HG02852 (cell line): ENCODE measurements around the gene TTC23.

Source experiments
- ATAC-seq: cut with Tn5 transposase; IDR thresholded peaks from one replicate; pipeline ENCODE4 v1.9.1; 2021; ENCODE audit warnings: mild to moderate bottlenecking, moderate library complexity; ENCODE audit not compliant: unreplicated experiment

TTC23 gene

GRCh38 chr15:99106417-99107220 lies 142.8 kb downstream of the TTC23 start:
- ATAC-seq = no peak

DNA sequence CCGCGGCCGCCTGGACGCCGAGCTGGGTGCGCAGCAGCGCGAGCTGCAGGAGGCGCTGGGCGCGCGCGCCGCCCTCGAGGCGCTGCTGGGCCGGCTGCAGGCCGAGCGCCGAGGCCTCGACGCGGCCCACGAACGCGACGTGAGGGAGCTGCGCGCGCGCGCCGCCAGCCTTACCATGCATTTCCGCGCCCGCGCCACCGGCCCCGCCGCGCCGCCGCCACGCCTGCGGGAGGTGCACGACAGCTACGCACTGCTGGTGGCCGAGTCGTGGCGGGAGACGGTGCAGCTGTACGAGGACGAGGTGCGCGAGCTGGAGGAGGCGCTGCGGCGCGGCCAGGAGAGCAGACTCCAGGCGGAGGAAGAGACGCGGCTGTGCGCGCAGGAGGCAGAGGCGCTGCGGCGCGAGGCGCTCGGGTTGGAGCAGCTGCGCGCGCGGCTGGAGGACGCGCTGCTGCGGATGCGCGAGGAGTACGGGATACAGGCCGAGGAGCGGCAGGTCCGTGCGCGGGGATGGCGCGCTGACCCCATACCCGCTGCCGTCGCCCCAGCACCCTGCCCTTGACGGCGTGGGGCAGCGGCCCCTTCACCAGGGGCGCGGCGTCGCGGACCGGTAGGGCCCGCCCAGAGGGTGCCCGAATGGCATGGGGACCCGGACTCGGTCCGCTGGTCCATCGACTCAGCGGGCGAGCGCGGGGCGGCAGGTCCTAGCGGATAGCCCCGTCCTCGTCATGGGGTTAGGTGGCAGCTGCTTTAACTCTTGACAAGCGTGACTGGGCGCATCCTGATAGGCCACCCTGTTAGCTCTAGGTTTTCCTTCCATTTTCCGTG lies 143.7 kb downstream of the TTC23 start:
- peak; percentile 37 for ATAC-seq

DNA sequence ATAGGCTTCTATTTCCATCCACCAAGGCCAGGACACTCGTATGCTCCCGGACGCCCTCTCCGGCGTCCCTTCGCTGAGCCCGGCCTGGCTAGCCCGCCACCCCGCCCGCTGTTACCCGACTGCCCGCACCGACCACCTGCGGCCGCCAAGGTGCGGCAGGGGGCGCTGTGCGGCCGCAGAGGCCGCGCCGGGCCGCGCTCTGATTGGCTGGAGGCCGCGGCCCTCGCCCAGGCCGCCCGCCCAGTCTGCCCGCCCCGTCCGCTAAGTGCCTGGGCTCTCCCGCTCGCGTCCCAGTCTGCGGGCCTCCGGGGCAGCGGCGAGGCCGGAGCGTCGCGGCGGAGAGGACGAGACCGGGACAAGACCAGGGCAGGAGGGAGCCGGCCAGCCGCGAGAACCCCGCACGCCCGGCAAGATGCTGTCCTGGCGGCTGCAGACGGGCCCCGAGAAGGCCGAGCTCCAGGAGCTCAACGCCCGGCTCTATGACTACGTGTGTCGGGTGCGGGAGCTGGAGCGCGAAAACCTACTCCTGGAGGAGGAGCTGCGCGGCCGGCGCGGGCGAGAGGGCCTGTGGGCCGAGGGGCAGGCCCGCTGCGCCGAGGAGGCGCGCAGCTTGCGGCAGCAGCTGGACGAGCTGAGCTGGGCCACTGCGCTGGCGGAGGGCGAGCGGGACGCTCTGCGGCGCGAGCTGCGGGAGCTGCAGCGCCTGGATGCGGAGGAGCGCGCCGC lies 144.4 kb downstream of the TTC23 start, which contains the start of gene SYNM:
TSS of gene SYNM (plus strand) at position 293 of the 726 bp plus-strand sequence. CDS start at position 413, 120 bp downstream.
- ATAC-seq = peak; percentile 61

GRCh38 chr15:99103279-99103678 lies 146.1 kb downstream of the TTC23 start:
- ATAC-seq = no peak

GRCh38 chr15:99102332-99103235 lies 146.8 kb downstream of the TTC23 start:
- no peak for ATAC-seq

- no peak for ATAC-seq
These were observed 147.9 kb downstream of the TTC23 start for GRCh38 chr15:99101501-99101900.

GRCh38 chr15:99100245-99101173 lies 148.9 kb downstream of the TTC23 start:
- no peak for ATAC-seq

DNA sequence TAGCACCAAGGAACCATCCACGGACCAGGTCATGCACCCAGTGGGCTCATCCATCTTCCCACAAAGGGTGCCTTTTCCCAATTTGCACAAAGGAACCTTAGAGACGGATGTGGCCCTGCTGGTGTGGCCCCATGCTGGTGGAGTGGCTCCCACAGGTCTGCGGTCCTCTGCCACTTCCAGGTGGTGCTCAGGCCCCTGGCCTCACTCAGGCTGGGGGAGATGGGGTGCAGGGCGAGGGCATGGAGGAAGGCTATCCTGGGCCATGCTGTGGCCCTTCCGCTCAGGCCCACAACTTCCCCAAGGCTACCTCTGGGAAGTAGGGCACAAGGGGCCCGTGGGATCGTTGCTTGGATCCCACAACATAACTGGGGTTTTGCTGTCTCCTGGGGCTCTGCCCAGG lies 149.7 kb downstream of the TTC23 start:
- no peak for ATAC-seq

GRCh38 chr15:99098991-99099390 lies 150.4 kb downstream of the TTC23 start:
- ATAC-seq = no peak

DNA sequence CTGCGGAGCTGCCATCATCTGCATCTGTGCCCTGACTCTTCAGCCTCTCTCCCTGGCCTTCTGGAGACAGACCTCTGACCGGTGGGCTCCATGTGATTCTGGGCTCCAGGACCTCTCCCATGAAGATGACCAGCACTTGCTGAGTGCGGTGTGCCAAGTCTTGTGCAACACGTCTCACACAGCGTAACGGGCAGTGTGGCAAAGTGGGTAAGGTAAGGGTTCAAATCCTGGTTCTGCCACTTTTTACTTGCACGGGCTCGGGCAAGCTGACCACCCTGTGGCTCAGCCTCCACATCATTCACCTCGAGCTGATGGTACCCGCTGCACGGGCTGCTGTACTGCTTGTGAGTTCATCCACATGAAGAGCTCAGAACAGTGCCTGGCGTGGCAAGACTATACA lies 151.0 kb downstream of the TTC23 start:
- no peak for ATAC-seq

DNA sequence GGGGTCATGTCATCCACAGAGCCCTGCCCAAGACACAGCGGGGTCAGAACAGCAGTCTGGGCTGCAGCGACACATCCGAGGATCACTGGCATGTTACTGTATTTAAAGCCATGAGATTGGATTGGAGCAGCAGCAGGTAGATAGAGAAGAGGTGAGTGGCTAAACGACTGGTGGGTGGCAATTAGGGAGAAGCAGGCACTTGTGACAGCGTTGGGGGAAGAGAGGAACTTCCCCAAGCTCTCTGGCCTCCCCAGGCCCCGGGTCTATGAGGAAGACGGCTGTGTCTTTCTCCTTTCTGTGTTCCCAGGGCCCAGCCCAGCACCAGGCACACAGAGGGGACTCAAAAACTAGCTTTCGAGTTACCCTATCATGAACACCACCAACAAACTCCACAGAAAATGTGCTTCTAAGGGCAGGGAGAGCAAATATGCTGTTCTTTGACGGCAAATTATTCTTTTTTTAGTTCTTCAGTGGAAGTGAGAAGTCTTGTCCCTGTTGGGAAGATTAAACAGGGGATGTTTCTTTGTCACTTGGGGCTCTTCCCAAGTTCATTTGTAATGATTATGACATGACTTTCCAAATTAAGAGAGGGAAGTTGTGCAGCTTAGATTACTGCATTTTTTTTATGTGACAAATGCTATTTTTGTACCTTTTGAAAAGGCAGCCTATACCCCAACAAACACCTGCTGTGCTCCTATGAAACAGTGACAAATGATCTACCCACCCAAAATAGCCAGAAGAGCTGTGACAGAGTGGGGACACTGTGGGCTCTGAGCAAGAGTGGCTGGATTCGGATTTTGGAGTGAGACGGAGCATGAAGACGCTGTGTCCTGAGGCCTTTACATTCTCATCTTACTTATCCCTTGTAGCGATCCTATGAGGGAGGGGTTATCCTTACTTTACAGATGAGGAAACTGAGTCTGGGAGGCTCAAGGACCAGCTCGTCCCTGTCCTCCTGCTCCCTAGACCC lies 151.7 kb downstream of the TTC23 start:
- no peak for ATAC-seq

GRCh38 chr15:99096894-99097426 lies 152.4 kb downstream of the TTC23 start:
- no peak for ATAC-seq

DNA sequence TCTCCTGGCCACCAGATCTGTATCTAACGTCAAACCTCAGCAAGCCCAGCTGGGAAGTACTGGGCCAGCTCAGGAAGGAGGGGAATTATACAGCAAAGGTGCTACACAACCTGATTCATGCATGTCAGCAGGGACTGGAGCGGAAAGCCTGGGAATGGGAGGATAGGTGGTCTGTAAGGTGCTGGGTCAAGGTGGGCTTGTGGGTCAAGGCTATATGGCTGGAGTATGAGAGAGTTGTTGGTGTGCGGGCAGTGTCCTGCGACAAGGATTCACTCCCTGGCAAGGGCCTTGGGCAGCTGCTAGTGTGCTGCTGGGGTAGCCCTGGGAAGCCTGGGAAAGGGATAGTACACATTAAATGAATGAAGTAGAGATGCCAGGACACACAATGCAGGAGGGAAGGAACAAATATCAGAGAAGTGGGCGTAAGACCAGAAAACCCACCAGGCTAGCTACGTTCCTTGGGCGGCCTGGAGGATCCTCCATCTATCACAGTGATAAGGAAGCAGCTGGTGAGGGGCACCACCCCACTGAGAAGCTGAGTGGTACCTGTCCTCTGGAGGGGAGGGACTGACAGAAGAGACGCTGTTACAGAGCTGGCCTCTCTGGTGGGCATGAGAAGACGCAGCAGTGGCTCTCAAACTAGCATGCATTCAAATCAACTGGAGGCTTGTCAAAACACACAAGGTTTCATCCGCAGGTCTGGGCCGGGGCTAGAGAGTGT lies 153.0 kb downstream of the TTC23 start:
- no peak for ATAC-seq

GRCh38 chr15:99095626-99096025 lies 153.8 kb downstream of the TTC23 start:
- ATAC-seq = no peak

DNA sequence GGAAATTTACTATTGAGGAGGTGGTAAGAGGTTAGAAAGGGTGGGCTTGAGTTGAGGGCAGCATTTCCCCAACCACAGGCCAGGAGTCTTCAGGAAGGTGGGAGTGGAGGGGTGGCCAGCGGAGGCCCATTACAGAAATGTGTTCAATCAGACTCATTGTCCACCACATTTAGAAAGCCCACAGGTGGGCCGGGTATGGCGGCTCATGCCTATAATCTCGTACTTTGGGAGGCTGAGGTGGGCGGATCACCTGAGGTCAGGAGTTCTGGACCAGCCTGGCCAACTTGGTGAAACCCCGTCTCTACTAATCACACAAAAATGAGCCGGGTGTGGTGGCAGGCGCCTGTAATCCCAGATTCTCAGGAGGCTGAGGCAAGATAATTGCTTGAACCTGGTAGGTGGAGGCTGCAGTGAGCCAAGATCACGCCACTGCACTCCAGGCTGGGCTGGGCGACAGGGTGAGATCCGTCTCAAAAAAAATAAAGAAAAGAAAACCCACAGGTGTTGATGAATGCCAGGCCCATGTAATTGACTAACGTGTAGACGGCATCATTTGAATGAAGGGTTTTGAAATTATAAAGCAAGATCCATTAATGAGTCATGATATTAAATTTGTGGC lies 156.7 kb downstream of the TTC23 start:
- no peak for ATAC-seq

DNA sequence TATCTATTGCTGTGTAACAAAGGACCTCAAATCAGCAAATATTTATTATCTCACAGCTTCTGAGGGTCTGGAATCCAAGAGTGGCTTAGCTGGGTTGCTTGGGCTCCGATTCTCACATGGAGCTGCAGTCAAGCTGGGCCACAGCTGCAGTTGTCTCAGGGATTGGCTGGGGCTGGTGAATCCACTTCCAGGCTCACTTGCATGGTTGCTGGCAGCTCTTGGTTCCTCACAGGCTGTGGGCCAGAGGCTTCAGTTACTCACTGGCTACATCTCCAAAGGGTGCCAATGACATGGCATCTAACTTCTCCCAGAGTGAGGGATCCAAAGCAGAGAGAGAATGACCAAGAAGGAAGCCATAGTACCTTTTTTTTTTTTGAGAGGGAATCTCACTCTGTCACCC lies 158.4 kb downstream of the TTC23 start:
- no peak for ATAC-seq
